H9 (cell line): ENCODE measurements around the gene TM9SF4. TPM values are rescaled to one million over a fixed set of nuclear protein-coding genes. Genes with fewer than 3 reads are reported as not detected.

Experiments used
- DNase-seq: peaks from one replicate; pipeline ENCODE4 v3.0.0-alpha.2; 2017
- H2AFZ ChIP-seq: one replicate; pipeline ENCODE4 v1.6.1; 2013; ENCODE audit warnings: mild to moderate bottlenecking, low read length, control low read depth, moderate library complexity
- H2AK5ac ChIP-seq: 2 replicates; pipeline ENCODE4 v1.6.1; 2013; ENCODE audit warnings: low read length, control low read depth, mixed read lengths; ENCODE audit not compliant: insufficient read length
- H2BK120ac ChIP-seq: one replicate; pipeline ENCODE4 v1.6.1; 2013; ENCODE audit warnings: low read depth, mild to moderate bottlenecking, low read length, control low read depth, inconsistent platforms; ENCODE audit not compliant: poor library complexity, severe bottlenecking
- H2BK12ac ChIP-seq: 2 replicates; pipeline ENCODE4 v1.6.1; 2013; ENCODE audit warnings: low read length, control low read depth, mixed read lengths, low read depth; ENCODE audit not compliant: insufficient read length
- H2BK15ac ChIP-seq: 2 replicates; pipeline ENCODE4 v1.6.1; 2013; ENCODE audit warnings: low read depth, low read length, control low read depth
- H2BK20ac ChIP-seq: one replicate; pipeline ENCODE4 v1.6.1; 2013; ENCODE audit warnings: low read depth, mild to moderate bottlenecking, low read length, control low read depth, inconsistent platforms; ENCODE audit not compliant: poor library complexity, severe bottlenecking
- H2BK5ac ChIP-seq: 2 replicates; pipeline ENCODE4 v1.6.1; 2013; ENCODE audit warnings: low read length, control low read depth, mixed read lengths; ENCODE audit not compliant: insufficient read length
- H3K14ac ChIP-seq: 2 replicates; pipeline ENCODE4 v1.6.1; 2013; ENCODE audit warnings: low read length, control low read depth; ENCODE audit not compliant: insufficient read depth
- H3K18ac ChIP-seq: 2 replicates; pipeline ENCODE4 v1.6.1; 2013; ENCODE audit warnings: low read depth, mild to moderate bottlenecking, mixed read lengths, low read length, control low read depth; ENCODE audit not compliant: insufficient read length
- H3K23ac ChIP-seq: 2 replicates; pipeline ENCODE4 v1.6.1; 2013; ENCODE audit warnings: low read length, control low read depth, mixed read lengths, low read depth; ENCODE audit not compliant: insufficient read length
- H3K23me2 ChIP-seq: 2 replicates; pipeline ENCODE4 v1.6.1; 2013; ENCODE audit warnings: low read depth, mild to moderate bottlenecking, mixed read lengths, low read length, control low read depth; ENCODE audit not compliant: insufficient read length, poor library complexity, severe bottlenecking
- H3K27ac ChIP-seq: 2 replicates; pipeline ENCODE4 v1.5.1; 2013; ENCODE audit warnings: low read length, control low read depth, mixed read lengths, low read depth; ENCODE audit not compliant: insufficient read length
- H3K27me3 ChIP-seq: 2 replicates; pipeline ENCODE4 v1.6.1; 2013; ENCODE audit warnings: low read length, control low read depth, inconsistent platforms; ENCODE audit not compliant: insufficient read depth
- H3K4ac ChIP-seq: 2 replicates; pipeline ENCODE4 v1.6.1; 2013; ENCODE audit warnings: low read depth, mild to moderate bottlenecking, control low read depth, inconsistent platforms, low read length, moderate library complexity
- H3K4me1 ChIP-seq: 2 replicates; pipeline ENCODE4 v1.6.1; 2013; ENCODE audit warnings: low read length, control low read depth, inconsistent platforms; ENCODE audit not compliant: insufficient read depth
- H3K4me2 ChIP-seq: 2 replicates; pipeline ENCODE4 v1.6.1; 2013; ENCODE audit warnings: low read length, control low read depth, mixed read lengths; ENCODE audit not compliant: insufficient read length, insufficient read depth
- H3K56ac ChIP-seq: 2 replicates; pipeline ENCODE4 v1.6.1; 2013; ENCODE audit warnings: low read depth, mild to moderate bottlenecking, mixed read lengths, low read length, control low read depth; ENCODE audit not compliant: insufficient read length
- H3K79me1 ChIP-seq: 2 replicates; pipeline ENCODE4 v1.6.1; 2013; ENCODE audit warnings: low read depth, mild to moderate bottlenecking, moderate library complexity, low read length, control low read depth, inconsistent platforms; ENCODE audit not compliant: insufficient read depth, poor library complexity, severe bottlenecking
- H3K79me2 ChIP-seq: 2 replicates; pipeline ENCODE4 v1.6.1; 2013; ENCODE audit warnings: low read length, control low read depth, inconsistent platforms; ENCODE audit not compliant: insufficient read depth
- H3K9ac ChIP-seq: 2 replicates; pipeline ENCODE4 v1.6.1; 2013; ENCODE audit warnings: low read length, control low read depth, mixed read lengths; ENCODE audit not compliant: insufficient read length; ENCODE audit errors: extremely low read depth
- H3K9me3 ChIP-seq: one replicate; pipeline ENCODE4 v1.6.1; 2013; ENCODE audit warnings: low read depth, low read length, inconsistent platforms; ENCODE audit not compliant: control insufficient read depth
- H3T11ph ChIP-seq: one replicate; pipeline ENCODE4 v1.6.1; 2013; ENCODE audit warnings: mild to moderate bottlenecking, low read length, control low read depth, inconsistent platforms
- H4K20me1 ChIP-seq: one replicate; pipeline ENCODE4 v1.6.1; 2013; ENCODE audit not compliant: control insufficient read depth, insufficient read length, insufficient read depth
- H4K5ac ChIP-seq: 2 replicates; pipeline ENCODE4 v1.6.1; 2013; ENCODE audit warnings: low read depth, mild to moderate bottlenecking, mixed read lengths, low read length, control low read depth; ENCODE audit not compliant: insufficient read length
- H4K8ac ChIP-seq: replicated peaks from 2 replicates; pipeline ENCODE4 v1.6.1; 2013; ENCODE audit warnings: low read length, control low read depth, mixed read lengths, low read depth; ENCODE audit not compliant: insufficient read length
- H4K91ac ChIP-seq: 2 replicates; pipeline ENCODE4 v1.6.1; 2013; ENCODE audit warnings: low read depth, mild to moderate bottlenecking, moderate library complexity, mixed read lengths, low read length, control low read depth; ENCODE audit not compliant: insufficient read length
- H3K27ac Mint-ChIP-seq, 3 experiments: 2 replicates in 2 of 3; 3 replicates in 1 of 3; pipeline ENCODE4 v1.8.0; 2020 to 2021; ENCODE audit warnings: mixed read lengths in 3 of 3, mild to moderate bottlenecking in 1 of 3, moderate library complexity in 1 of 3
- H3K27me3 Mint-ChIP-seq: 2 replicates; pipeline ENCODE4 v1.8.0; 2021; ENCODE audit warnings: low read depth, mild to moderate bottlenecking, moderate library complexity, mixed read lengths
- H3K36me3 Mint-ChIP-seq, 3 experiments: 2 replicates in 2 of 3; 3 replicates in 1 of 3; pipeline ENCODE4 v1.8.0; 2020 to 2021; ENCODE audit warnings: low read depth in 3 of 3, mixed read lengths in 3 of 3; ENCODE audit not compliant: insufficient read depth in 1 of 3
- H3K4me1 Mint-ChIP-seq, 2 experiments: 2 replicates each; pipeline ENCODE4 v1.8.0; 2020; ENCODE audit warnings: mixed read lengths in 2 of 2
- H3K4me3 Mint-ChIP-seq, 2 experiments: 2 replicates in 1 of 2; 3 replicates in 1 of 2; pipeline ENCODE4 v1.8.0; 2020 to 2021; ENCODE audit warnings: mild to moderate bottlenecking in 2 of 2, mixed read lengths in 2 of 2, moderate library complexity in 1 of 2
- H3K9me3 Mint-ChIP-seq, 2 experiments: 2 replicates in 1 of 2; 3 replicates in 1 of 2; pipeline ENCODE4 v1.8.0; 2020; ENCODE audit warnings: mild to moderate bottlenecking in 2 of 2, mixed read lengths in 2 of 2, moderate library complexity in 1 of 2
- CTCF ChIP-seq: fragments of 200-600 bp; sonication (generic); conservative IDR thresholded peaks from 3 replicates; pipeline ENCODE4 v1.8.0; 2021; ENCODE audit warnings: antibody characterized with exemption, mild to moderate bottlenecking
- WGBS: extraction: QIAGEN DNeasy Blood & Tissue Kit; methylation state at CpG from one replicate; pipeline ENCODE4 v1.1.7; 2013; ENCODE audit warnings: missing lambda C conversion rate, low lambda C conversion rate, mixed read lengths; ENCODE audit not compliant: insufficient read length; ENCODE audit errors: extremely low coverage; 5-methylcytosine and 5-hydroxymethylcytosine counted together
- total RNA-seq: library from RNA; stranded (reverse); gene quantifications from 2 replicates; pipeline ENCODE4 v1.2.1, GENCODE V29; 2021

TM9SF4 gene
- total RNA-seq, 1 experiment from 2014 or later = 62.3 TPM

- Mint-ChIP-seq H3K36me3 (peaks cover 0 to 13% (median 6%) of the 10 kb centered on the region in 3 experiments; a peak in 5 of 7 replicates), H3K27ac (no peak overlapping the region), H3K27me3 (no peaks in the 10 kb centered on the region; the same call in 1 of the 2 replicates), H3K9me3 (no peaks in the 10 kb centered on the region), H3K4me3 (no peak overlapping the region), H3K4me1 (peaks cover 25 to 27% of the 10 kb centered on the region in 2 experiments)
- no peaks in the 10 kb centered on the region for H4K20me1 ChIP-seq
- H4K91ac ChIP-seq = no peak overlapping the region
- H3K4me2 ChIP-seq = no peak overlapping the region
- H2BK5ac ChIP-seq = no peak overlapping the region
- H3K79me2 ChIP-seq = peaks cover 6% of the 10 kb centered on the region; the same call in 1 of the 2 replicates
- H3K23ac ChIP-seq = no peak overlapping the region
- no peak overlapping the region for H3K4ac ChIP-seq
- no peaks in the 10 kb centered on the region for H3K27me3 ChIP-seq
- H3T11ph ChIP-seq = no peak overlapping the region
- no peak overlapping the region for H2BK20ac ChIP-seq
- H2BK15ac ChIP-seq = no peak overlapping the region
- peaks cover 6% of the 10 kb centered on the region for H3K23me2 ChIP-seq
- no peak overlapping the region for H4K8ac ChIP-seq
- no peak overlapping the region for H4K5ac ChIP-seq
- no peak overlapping the region for H3K9ac ChIP-seq
- H3K9me3 ChIP-seq = no peaks in the 10 kb centered on the region
- no peak overlapping the region for H3K56ac ChIP-seq
- no peaks in the 10 kb centered on the region for H3K79me1 ChIP-seq
- no peak overlapping the region for H3K18ac ChIP-seq
- no peak overlapping the region for H3K27ac ChIP-seq
- H3K14ac ChIP-seq = no peak overlapping the region
- H2AK5ac ChIP-seq = no peak overlapping the region
- no CpG with 5 or more reads among the region's 5 CpGs for WGBS
- H2BK12ac ChIP-seq = no peak overlapping the region
- no peak overlapping the region for H2BK120ac ChIP-seq
- no peak for TF ChIP-seq CTCF
- H2AFZ ChIP-seq = no peak overlapping the region
- 0 out of 2 replicates have a peak, but pooled peaks cover 3% of the 10 kb centered on the region for H3K4me1 ChIP-seq
- no peak for DNase-seq
These were observed 3.3 kb downstream of the TM9SF4 start for GRCh38 chr20:32112841-32113240.
